Activated gamma-delta T cell treated with anti-CD3 and anti-CD28 coated beads, Interleukin-2, amount 50 U/mL, for 16 hours (primary cell): ENCODE measurements around the gene XCR1.
"Not testable (repeated sequence)": the region's sequence is repeated elsewhere in the genome, so short reads cannot be mapped to it uniquely, and the experiment has no call there.

Experiments used
- DNase-seq: peaks from one replicate; pipeline ENCODE4 v3.0.0-alpha.2; 2020; ENCODE audit warnings: low read depth

XCR1 gene, protein sequence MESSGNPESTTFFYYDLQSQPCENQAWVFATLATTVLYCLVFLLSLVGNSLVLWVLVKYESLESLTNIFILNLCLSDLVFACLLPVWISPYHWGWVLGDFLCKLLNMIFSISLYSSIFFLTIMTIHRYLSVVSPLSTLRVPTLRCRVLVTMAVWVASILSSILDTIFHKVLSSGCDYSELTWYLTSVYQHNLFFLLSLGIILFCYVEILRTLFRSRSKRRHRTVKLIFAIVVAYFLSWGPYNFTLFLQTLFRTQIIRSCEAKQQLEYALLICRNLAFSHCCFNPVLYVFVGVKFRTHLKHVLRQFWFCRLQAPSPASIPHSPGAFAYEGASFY

DNA sequence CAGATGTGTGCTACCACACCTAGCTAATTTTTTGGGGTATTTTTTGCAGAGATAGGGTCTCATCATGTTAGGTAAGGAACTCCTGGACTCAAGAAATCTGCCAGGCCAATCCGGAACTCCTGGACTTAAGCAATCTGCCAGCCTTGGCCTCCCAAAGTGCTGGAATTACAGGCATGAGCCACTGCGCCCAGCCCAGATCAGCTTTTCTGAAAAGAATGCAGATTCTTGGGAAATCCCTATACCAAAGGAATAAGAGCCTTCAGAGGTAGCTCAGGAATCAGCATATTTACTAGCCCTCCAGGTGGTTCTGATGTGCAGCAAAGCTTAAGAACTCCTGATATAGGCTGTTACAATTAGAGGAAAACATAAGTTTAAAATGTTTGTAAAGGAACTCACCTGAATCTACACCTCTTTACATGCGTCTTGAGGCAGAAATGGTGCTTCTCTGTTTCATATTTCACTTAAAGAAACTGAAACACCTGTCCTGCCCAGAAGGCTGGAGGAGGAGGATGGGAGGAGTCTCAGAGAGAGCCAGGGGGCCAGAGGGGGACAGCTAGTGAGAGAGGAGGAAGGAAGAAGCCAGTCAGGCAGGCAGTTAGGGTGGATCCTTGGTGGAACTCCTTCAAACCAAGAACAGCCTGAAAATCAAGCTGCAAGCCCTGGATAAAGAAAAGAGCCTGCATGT lies at the start of gene XCR1:
TSS of gene XCR1 (minus strand) at position 463 of the 685 bp plus-strand sequence. CDS start 5,536 bp downstream, outside the sequence.
- DNase-seq: no peak

DNA sequence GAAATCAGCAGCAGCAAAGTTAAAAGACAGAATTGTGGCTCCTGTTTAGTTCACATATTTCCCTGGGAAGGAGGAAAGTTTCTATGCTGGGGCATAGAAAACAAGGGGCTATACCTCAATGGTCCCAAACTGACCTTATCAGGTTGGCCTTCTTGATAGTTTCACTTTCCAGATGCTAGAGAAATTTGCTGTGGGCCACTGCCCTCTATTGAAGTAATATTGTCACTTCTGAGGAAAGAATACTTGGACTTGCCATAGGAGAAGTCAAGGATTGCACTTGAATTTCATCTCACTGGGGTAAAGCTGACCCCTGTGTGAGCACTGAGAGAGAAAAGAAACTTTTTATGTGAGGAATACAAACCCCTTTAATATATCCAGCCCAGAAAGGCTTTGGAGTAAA lies 49.3 kb upstream of the XCR1 start:
- DNase-seq: no peak

DNA sequence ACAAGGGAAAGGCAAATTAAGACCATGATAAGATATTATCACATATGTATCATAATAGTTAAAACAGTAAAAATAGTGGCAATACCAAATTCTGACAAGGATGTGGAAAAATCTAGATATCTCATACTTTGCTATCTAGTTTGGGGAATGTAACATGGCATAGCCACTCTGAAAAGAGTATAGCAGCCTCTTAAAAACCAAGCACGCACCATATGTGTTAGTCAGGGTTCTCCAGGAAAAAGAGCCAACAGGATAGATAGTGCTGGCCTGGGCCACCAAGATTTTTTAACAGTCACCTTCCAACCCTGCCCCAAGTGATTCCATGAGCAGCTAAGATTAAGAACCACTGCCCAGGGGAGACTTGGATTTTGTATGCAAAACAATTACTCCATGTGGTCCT lies 48.5 kb upstream of the XCR1 start:
- no peak for DNase-seq

DNA sequence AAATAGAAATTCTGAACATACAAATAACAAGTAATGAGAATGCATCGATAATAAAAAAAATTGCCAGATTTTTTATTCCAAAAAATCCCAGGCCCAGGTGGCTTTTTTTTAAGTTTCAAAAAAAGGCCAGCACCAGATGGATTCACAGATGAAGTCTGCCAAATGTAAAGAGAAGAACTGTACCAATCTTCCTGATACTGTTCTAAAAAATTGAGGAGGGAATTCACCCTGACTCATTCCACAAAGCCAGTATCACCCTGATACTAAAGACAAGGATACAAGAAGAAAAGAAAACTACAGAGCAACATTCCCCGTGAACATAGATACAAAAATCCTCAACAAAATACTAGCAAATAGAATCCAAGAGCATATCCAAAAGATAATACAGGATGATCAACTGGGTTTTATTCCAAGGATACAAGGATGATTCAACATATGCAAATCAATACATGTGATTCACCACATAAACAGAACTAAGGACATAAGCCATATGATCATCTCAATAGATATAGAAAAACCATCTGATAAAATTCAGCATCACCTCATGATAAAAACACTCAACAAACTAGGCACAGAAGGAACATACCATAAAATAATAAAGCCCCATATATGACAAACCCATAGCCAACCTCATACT lies 44.1 kb upstream of the XCR1 start:
- DNase-seq: no peak

DNA sequence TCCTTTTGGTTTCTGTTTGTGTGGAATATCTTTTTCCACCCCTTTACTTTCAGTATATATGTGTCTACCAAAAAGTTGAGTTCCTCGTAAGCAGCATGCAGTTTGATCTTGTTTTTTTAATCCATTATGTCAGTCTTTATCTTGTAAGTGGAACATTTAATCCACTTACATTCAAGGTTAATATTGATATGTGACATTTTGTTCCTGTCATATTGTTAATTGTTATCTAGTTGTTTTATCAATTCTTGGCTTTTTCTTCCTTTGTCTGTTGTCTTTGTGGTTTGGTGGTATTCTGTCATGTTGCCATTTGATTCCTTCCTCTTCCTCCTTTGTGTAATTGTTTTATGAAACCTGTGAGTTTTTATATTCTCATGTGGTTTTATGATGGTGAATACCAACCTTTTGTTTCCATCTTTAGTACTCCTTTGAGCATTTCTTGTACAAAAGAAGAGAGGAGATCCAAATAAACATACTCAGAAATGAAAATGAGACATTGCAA lies 43.4 kb upstream of the XCR1 start:
- DNase-seq: no peak

DNA sequence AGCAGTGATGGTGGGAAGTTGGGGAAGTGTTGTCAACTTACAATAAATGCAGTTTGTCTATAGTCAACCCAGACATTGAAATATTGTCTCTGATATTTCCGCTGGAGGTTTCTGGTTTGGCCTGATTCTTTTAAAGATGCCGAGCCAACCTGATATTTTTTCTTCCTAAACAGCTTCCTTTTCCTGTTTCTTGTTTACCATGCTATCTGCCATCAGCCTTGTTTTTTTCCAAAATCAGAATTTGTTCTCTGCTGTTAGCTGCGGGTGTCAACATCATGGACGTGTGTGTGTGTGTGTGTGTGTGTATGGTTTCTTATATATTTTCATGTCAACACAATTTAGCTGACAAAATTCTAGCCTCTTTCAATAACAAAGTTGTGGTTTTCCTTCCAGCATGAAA lies 41.2 kb upstream of the XCR1 start:
- no peak for DNase-seq

DNA sequence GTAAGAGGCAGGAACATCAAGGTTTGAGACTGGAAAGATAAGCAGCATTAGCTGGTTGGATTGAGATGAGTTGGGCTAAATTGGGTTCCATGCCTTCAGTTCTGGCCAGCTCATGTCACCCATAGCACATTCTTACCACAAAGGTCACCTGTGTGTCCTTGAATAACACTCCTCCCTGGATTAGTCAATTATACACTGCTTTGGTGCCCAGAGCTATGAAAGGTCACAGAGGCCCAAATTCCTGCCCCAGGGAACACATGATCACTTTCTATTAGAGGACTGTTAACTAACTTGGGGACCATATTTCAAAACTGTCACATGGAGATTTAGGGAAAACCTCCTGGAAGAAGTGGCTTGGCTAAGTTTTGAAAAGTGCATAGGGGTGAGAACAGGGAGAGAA lies 40.1 kb upstream of the XCR1 start:
- no peak for DNase-seq

DNA sequence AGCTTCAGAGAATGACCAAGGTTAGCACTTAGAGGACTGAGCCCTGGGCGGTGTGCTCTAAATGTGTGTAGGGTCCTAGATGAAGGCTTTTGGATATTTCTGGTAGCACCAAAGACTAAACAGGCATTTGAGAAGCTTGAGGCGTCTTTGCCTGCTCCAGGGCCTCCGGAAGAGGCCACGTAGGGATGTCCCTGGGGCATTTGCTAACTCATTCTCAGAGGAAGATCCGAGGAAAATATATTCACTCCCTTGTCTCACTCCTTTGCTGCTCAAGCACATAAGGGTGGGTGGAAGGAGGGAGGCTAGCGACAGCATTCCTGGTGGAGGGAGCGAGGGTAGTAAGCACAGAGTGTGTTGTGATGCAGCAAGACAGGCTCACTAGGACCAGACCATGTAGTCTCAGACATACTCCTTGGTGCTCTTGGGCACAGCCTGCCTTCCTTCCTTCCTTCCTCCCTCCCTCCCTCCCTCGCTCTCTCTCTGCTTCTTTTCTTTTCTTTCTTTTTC lies 38.5 kb upstream of the XCR1 start:
- no peak for DNase-seq

DNA sequence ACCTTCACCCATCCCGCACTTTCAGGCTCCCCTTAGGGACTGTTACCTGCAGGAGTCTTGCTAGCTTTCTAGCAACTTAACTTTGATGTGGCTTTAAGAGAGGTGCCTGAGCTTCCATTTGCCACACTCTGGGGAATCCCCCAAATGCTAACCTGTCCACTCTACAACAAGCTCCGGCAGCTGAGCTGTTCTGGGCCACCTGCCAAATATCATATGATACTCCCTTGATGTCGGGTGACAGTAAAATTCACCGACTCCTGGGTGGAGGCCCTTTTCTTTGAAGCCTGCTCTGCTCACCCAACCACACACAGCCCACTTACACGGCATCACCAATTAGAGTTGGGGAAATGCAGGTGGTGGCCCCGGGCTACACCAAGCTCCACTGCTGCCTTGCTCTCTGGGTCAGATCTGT lies 38.0 kb upstream of the XCR1 start:
- DNase-seq: peak; percentile 76

DNA sequence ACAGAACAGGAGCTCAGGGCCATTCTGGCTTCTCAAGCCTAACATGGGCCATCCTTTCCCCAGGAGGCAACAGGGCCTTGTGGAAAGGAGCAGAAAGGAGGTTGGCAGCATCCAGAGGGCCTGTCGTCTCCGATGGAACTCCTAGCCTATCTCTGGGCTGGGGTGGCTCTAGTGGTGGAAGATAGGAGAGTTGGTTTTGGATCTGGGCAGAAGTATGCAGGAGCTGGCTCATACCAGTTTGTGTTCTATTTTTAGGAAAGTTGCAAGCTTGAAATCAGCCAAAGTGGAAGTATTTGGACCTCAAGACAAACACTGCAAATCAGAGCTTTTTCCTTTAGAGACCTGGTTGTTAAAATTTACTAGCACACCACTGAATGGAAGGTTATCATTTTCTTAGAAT lies 35.4 kb upstream of the XCR1 start:
- DNase-seq: no peak

DNA sequence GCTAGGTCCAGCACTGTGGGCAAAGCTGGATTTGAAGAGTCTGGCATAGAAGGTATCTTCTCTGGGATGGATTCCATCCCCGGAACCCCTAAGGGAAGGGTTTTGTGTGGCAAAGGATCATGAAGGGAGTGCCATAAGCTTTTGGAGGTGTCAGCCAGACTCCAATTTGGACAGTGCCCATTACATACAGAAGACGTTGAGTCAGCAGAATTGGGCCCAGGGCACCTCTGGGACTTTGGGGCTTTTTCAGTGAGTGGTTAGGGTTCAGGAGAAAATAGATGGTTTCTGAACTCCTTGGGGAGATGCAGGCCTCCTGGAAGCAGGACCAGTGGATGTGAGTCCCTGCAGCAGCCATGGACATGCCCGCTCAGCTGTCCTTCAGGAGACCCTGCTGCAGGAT lies 34.6 kb upstream of the XCR1 start:
- DNase-seq: no peak

DNA sequence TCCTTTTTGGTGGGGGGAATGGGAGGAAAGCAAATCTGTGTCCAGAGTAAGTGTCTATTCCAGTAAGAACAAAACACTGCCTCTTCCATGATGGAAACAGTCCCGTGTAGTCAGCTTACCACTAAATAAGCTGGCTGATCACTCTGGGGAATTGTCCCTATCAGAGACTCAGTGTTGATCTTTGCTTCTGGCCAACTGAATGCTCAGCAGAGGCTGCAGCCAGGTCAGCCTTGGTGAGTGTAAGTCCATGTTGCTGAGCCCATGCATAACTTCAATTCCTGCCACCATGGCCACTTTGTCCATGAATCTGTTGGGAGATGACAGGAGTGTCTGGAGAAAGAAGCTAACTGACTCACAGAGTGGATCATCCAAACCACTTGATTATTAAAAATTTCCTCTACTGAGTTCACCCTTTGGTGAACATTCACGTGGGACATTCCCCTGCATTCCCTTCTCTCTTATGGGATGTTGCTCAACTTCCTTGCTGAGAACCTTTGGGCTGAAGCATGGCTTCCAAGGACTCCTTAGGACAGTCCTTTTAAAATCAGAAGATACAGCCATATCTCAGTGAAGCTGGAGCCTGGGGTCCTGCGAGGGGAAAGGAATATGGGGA lies 33.9 kb upstream of the XCR1 start:
- no peak for DNase-seq

DNA sequence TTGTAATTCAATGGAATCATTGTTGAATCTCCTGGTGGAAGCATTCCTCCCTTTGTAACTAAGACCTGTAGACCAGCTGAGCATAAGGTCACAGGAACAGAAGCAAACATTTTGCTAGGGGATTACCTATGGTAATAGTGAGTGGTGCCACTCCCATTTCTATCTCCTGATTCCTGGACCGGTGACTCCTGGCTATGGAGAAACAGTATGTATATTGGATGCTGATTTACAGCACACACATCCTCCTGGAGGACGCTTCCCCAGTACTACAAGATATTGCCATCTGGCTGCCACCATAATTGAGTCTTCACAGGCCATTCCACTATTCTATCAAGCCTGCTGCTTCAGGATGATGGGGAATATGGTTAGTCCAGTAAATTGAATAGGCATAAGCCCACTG lies 33.3 kb upstream of the XCR1 start:
- DNase-seq: no peak

DNA sequence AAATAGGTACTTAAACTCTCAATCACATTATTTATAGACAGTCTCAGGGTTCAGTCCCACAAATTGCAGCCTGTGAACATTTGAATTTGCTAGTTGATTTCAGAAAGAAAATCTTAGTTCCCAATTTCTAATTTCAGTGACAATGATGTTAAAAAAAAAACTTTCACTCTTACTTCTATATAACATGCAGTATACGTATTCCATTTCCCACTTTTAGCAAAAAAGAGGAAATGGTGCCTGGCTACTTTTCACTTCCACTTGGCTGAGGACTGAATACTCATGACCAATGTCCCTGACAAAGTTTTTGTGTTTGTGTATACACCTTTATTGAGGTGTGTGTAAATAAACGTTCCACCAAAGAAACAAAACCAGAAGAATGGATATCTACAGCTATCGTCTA lies 32.1 kb upstream of the XCR1 start:
- no peak for DNase-seq

DNA sequence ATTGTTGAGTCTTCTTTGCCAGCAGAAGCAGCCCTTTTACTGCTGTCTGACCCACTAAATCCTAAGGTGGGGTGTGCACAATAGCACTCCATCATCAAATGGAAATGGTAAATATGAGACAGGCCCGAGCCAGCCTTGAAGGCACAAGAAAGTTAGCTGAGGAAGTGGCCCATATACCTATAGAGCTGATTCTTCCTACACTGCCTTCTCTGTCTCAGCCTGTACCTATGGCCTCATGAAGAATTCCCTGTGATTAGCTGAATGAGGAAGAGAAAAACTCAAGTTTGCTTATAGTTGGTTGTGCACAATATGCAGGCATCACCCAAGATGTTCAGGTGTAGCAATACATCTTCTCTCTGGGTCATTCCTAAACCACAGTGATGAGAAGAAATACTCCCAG lies 31.7 kb upstream of the XCR1 start:
- no peak for DNase-seq

DNA sequence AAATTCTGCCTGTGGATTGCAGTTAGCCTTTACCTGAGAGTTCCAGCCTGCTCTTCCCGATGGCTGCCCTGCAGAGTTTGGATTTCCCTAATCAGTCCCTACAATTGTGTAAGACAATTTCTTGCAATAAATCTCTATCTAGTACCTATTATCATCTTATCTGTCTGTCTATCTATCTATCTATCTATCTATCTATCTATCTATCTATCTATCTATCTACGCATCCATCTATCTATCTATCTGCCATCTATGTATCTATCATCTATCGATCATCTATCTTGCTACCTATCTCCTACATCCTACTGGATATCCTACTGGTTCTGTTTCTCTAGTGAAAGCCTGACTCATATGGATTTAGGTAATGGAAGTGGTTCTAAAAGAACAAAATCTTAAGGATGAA lies 30.4 kb upstream of the XCR1 start:
- no peak for DNase-seq

DNA sequence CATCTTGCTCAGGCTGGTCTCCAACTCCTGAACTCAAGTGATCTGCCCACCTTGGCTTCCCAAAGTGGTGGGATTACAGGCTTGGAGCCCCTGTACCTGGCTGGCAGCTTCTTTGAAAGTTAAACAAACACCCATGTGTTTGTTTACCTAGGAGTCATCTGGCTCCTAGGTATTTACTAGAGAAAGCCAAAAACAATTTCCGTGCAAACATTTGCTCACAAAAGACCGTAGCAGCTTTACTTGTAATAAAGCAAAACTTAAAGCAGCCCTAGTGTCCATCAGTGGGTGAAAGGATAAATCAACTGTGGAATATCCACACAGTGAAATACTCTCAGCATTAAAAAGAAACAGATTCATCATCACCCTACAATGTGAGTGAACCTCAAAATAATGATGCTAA lies 29.4 kb upstream of the XCR1 start:
- DNase-seq: no peak

DNA sequence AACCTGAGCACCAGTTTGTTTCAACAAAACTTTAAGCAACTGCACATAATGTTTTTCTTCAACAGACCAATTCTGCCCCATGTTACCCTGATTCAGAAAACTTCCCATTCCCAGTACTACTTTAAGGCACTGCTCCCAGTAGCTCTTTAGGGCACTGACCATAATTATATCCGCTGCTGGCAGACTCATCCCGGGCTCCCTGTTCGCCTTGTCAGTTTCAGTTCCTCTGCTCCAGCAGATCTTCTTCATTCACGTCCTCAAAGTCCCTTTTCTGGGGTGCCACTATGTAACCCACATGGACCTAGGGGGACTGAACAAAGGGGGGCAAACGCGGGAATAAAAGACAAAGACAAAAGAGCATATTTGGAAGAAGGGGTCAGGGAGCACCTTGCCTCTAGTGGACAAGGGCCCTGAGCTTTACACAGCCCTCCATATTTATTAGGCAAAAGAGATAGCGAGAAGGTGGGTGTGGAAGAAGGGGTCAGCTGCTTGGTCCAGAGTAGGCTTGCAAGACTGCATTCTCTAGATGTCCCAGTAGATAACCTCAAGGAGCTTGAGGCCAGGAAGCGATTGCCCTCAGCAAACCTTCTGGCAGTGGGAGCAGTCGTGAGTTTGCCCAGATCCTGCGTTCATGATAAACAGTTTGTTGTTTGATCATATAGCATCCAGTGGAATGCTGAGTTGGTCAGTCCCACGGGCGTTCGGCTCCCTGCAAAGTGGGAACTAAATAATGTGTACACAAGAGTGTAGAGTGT lies 26.7 kb upstream of the XCR1 start:
- DNase-seq: not testable (repeated sequence)

DNA sequence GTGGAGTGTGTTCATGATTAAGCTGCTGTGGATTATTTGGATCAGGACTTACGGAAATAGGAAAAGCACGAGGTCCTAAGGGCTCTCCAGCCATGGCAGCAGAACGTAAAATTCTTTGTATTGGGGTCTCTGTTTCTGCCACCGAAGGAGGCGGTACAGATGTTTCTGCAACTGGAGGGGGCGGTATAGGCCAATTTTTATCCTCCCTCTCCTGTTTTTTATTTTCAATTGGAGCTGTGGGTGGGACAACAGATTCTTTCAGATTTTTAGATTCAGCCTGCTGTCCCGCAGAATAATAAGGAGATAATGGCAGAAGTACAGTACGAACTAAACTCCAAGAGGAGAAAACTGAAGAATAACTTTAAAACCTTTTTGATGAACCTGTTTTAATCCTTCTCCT lies 26.0 kb upstream of the XCR1 start:
- DNase-seq: not testable (repeated sequence)

DNA sequence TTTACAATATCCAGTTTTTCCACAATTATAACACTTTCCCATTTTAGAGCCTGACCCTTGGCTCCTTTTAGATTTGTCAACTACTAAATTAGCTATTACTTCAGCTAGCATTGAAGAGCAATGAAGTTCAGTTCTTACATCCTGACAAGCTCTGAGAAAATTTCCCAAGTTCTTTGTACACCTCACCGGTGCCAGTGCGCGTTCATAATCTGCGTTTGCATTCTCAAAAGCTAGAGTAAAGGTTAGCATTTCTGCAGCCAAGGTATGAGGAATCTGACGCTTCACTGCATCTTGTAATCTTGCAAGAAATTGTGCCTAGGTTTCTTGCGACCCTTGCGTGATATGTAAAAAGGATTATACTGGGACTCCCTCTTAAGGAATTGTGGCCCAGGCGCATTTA lies 25.2 kb upstream of the XCR1 start:
- DNase-seq: no peak

DNA sequence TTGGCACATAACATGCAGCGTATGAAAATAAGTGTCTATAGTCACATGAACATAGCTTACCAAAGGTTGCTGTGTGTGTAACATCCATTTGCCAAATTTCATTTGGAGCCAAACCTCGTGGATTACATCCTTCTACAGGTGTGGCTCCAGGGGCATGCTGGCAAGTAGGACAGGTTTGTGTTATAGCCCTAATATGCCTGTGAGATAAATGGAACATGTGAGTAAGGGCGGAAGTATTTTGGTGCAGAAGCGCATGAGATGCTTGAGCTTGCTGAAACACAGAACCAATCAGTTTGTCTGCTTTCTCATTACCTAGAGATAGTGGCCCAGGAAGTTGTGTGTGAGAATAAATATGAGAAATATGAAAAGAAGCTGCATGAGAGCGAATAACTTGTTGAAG lies 21.8 kb upstream of the XCR1 start:
- no peak for DNase-seq

DNA sequence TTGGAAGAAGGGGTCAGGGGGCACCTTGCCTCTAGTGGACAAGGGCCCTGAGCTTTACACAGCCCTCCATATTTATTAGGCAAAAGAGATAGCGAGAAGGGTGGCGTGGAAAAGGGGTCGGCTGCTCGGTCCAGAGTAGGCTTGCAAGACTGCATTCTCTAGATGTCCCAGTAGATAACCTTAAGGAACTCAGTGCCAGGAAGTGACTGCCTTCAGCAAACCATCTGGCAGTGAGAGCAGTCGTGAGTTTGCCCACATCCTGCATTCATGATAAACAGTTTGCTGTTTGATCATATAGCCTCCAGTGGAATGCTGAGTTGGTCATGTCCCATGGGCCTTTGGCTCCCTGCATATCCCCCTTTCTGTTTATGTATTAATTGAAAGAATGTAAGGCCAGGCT lies 18.9 kb upstream of the XCR1 start:
- not testable (repeated sequence) for DNase-seq
